ENCODE measurements around the gene CYP24A1.

CYP24A1 gene

GRCh38 chr20:54112221-54112884 is 61.4 kb downstream of the CYP24A1 start:
- no peak overlapping the region for H3K27ac ChIP-seq

GRCh38 chr20:54111460-54111859 is 62.3 kb downstream of the CYP24A1 start:
- Histone ChIP-seq H3K79me2 (ENCODE audit: insufficient read depth, low read depth) (no peaks in the 10 kb centered on the region), H3K27ac (no peak overlapping the region), H3K36me3 (ENCODE audit: insufficient read depth) (no peaks in the 10 kb centered on the region), H3K9ac (no peak overlapping the region), H3K27me3 (ENCODE audit: insufficient read depth, low read depth) (no peaks in the 10 kb centered on the region), H3K4me2 (no peak overlapping the region), H4K20me1 (ENCODE audit: insufficient read depth) (no peaks in the 10 kb centered on the region), H3K4me3 (IDR thresholded peaks at IDR 0.05; ENCODE audit: insufficient read depth, low read depth, low read length) (no peak overlapping the region), H3K4me1 (ENCODE audit: low read depth, poor library complexity, severe bottlenecking) (no peaks in the 10 kb centered on the region), H2AFZ (ENCODE audit: low read depth) (no peak overlapping the region)
- no peak for TF ChIP-seq CTCF (conservative IDR thresholded peaks at IDR 0.05; ENCODE audit: low read depth, low read length)

More at GRCh38 chr20:54112221-54112884, 61.4 kb downstream of the CYP24A1 start:
- no peak overlapping the region for H3K9ac ChIP-seq
- no peak for TF ChIP-seq CTCF (conservative IDR thresholded peaks at IDR 0.05; ENCODE audit: low read depth, low read length)
- no peaks in the 10 kb centered on the region for H3K79me2 ChIP-seq (ENCODE audit: insufficient read depth, low read depth)
- no peaks in the 10 kb centered on the region for H4K20me1 ChIP-seq (ENCODE audit: insufficient read depth)
- no peaks in the 10 kb centered on the region for H3K36me3 ChIP-seq (ENCODE audit: insufficient read depth)
- no peak overlapping the region for H3K4me3 ChIP-seq (IDR thresholded peaks at IDR 0.05; ENCODE audit: insufficient read depth, low read depth, low read length)
- no peak overlapping the region for H2AFZ ChIP-seq (ENCODE audit: low read depth)
- no peaks in the 10 kb centered on the region for H3K27me3 ChIP-seq (ENCODE audit: insufficient read depth, low read depth)
- H3K4me1 ChIP-seq (ENCODE audit: low read depth, poor library complexity, severe bottlenecking), result no peaks in the 10 kb centered on the region
- H3K4me2 ChIP-seq, result no peak overlapping the region

GRCh38 chr20:54110457-54110856 is 63.3 kb downstream of the CYP24A1 start:
- H3K4me1 ChIP-seq (ENCODE audit: low read depth, poor library complexity, severe bottlenecking), result no peaks in the 10 kb centered on the region
- H3K27me3 ChIP-seq (ENCODE audit: insufficient read depth, low read depth), result no peaks in the 10 kb centered on the region
- no peaks in the 10 kb centered on the region for H3K36me3 ChIP-seq (ENCODE audit: insufficient read depth)
- no peak overlapping the region for H2AFZ ChIP-seq (ENCODE audit: low read depth)
- H3K27ac ChIP-seq, result no peak overlapping the region
- no peaks in the 10 kb centered on the region for H3K79me2 ChIP-seq (ENCODE audit: insufficient read depth, low read depth)
- no peak overlapping the region for H3K4me2 ChIP-seq
- no peaks in the 10 kb centered on the region for H4K20me1 ChIP-seq (ENCODE audit: insufficient read depth)
- no peak for TF ChIP-seq CTCF (conservative IDR thresholded peaks at IDR 0.05; ENCODE audit: low read depth, low read length)
- H3K9ac ChIP-seq, result no peak overlapping the region
- no peak overlapping the region for H3K4me3 ChIP-seq (IDR thresholded peaks at IDR 0.05; ENCODE audit: insufficient read depth, low read depth, low read length)

GRCh38 chr20:54110041-54110440 is 63.7 kb downstream of the CYP24A1 start:
- no peak overlapping the region for H2AFZ ChIP-seq (ENCODE audit: low read depth)
- no peak overlapping the region for H3K27ac ChIP-seq
- H3K4me2 ChIP-seq, result no peak overlapping the region
- no peaks in the 10 kb centered on the region for H3K27me3 ChIP-seq (ENCODE audit: insufficient read depth, low read depth)
- H3K4me1 ChIP-seq (ENCODE audit: low read depth, poor library complexity, severe bottlenecking), result no peaks in the 10 kb centered on the region
- no peaks in the 10 kb centered on the region for H3K79me2 ChIP-seq (ENCODE audit: insufficient read depth, low read depth)
- H3K36me3 ChIP-seq (ENCODE audit: insufficient read depth), result no peaks in the 10 kb centered on the region
- no peaks in the 10 kb centered on the region for H4K20me1 ChIP-seq (ENCODE audit: insufficient read depth)
- no peak overlapping the region for H3K4me3 ChIP-seq (IDR thresholded peaks at IDR 0.05; ENCODE audit: insufficient read depth, low read depth, low read length)
- no peak overlapping the region for H3K9ac ChIP-seq
- TF ChIP-seq CTCF (conservative IDR thresholded peaks at IDR 0.05; ENCODE audit: low read depth, low read length), result no peak

All from KMS-11 (cell line).